Psoas muscle (tissue), 8 donors: ENCODE data around the gene IGDCC3. TPM values are rescaled to one million over a fixed set of nuclear protein-coding genes. Genes with fewer than 3 reads are reported as not detected.

ENCODE experiments used
- ATAC-seq, 4 donors: fragments of 200-7000 bp; cut with Tn5 transposase; one replicate each; pipeline ENCODE4 v1.9.1; 2020; ENCODE audit warnings: moderate library complexity in 3 of 4, mild to moderate bottlenecking in 2 of 4
- DNase-seq, 2 donors: peaks; one replicate each; pipeline ENCODE4 v3.0.0-alpha.2; 2020
- H3K27ac ChIP-seq: fragments of 200-600 bp; one replicate; pipeline ENCODE4 v1.8.0; 2022
- H3K27me3 ChIP-seq, 3 donors: fragments of 200-600 bp in 1 of 3; one replicate each; pipeline versions ENCODE4 v1.6.1 to v1.8.0; 2013 to 2022; ENCODE audit warnings: low read length in 2 of 3, mild to moderate bottlenecking in 2 of 3, moderate library complexity in 1 of 3; ENCODE audit not compliant: insufficient read depth in 3 of 3
- H3K36me3 ChIP-seq, 2 donors: fragments of 200-600 bp in 1 of 2; one replicate each; pipeline versions ENCODE4 v1.6.1 to v1.8.0; 2013 to 2022; ENCODE audit warnings: low read depth in 1 of 2, mild to moderate bottlenecking in 1 of 2, moderate library complexity in 1 of 2; ENCODE audit not compliant: insufficient read depth in 1 of 2
- H3K4me1 ChIP-seq: fragments of 200-600 bp; one replicate; pipeline ENCODE4 v1.8.0; 2022
- H3K4me3 ChIP-seq: fragments of 200-600 bp; one replicate; pipeline ENCODE4 v1.8.0; 2022; ENCODE audit warnings: mild to moderate bottlenecking
- H3K9me3 ChIP-seq: fragments of 200-600 bp; one replicate; pipeline ENCODE4 v1.8.0; 2022
- CTCF ChIP-seq: fragments of 200-600 bp; IDR thresholded peaks from one replicate; pipeline ENCODE4 v1.8.0; 2022; ENCODE audit warnings: antibody characterized with exemption
- WGBS, 3 donors: extraction: QIAGEN DNeasy Blood & Tissue Kit; methylation state at CpG; one replicate each; pipeline versions ENCODE4 v1.1.6 to v1.1.7; 2013; 5-methylcytosine and 5-hydroxymethylcytosine counted together
- intact Hi-C, 2 donors: fragments of 100-400 bp; cut with DNase I; formaldehyde crosslinking; loops; one replicate each; pipeline versions ENCODE4 v1.11.0 to v1.14.2; 2022
- polyA plus RNA-seq, 3 donors: library from polyadenylated mRNA; stranded (reverse); fragments of 200-250 nt; gene quantifications; one replicate each; pipeline ENCODE4 v1.2.3, GENCODE V29; 2013
- total RNA-seq, 4 donors: library from RNA; stranded (reverse); fragmentation: NEBNext Ultra II Directional in 2 of 4; extraction: Animal tissue kit (Norgen Biotek cat#: 25700) in 2 of 4; gene quantifications; one replicate each; pipeline versions ENCODE4 v1.2.1 to v1.2.4, GENCODE V29; 2021 to 2023
- donor health status: healthy with polysubstance abuse.
- donor health status: DM: no; HTN: no; CAD: no; lungs with moderate emphysema.
- donor health status: Bipolar disorder and iron deficiency.
- donor health status: healthy.
- donor health status: DM: yes; HTN: yes; CAD: no.
- donor health status: DM: no; HTN: no; CAD: no.
- donor health status: DM: no; HTN: no; CAD: no.
- donor health status: DM: yes; HTN: yes; CAD: no.

The IGDCC3 gene
- total and polyA plus RNA-seq, 7 donors, result not detected

GRCh38 chr15:65300924-65301441, 76.8 kb downstream of the IGDCC3 start:
- 92 to 95% (median 92%) methylated on average over 34 to 36 of the region's 36 CpGs for WGBS, 3 donors
- no peaks in the 10 kb centered on the region for H3K27me3 ChIP-seq
- TF ChIP-seq CTCF, result no peak
- no peak for DNase-seq
- no peak for ATAC-seq
- intact Hi-C loops, result loop anchor here in 1 of 2 donors (5.0 kb wide), 1 partner anchor 114 kb away; the partner anchor contains the start of gene CLPX
- no peak overlapping the region for H3K4me3 ChIP-seq
- peaks cover 25% of the 10 kb centered on the region for H3K4me1 ChIP-seq
- H3K9me3 ChIP-seq, result no peaks in the 10 kb centered on the region
- no peaks in the 10 kb centered on the region for H3K36me3 ChIP-seq
- no peak overlapping the region for H3K27ac ChIP-seq

- H3K4me1 ChIP-seq, result peaks cover 18% of the 10 kb centered on the region
- intact Hi-C loops, result loop anchor here in 1 of 2 donors (10.0 kb wide), 1 partner anchor 264 kb away; no protein-coding TSS in a partner anchor
- ATAC-seq (no peak), DNase-seq (no peak)
- no peaks in the 10 kb centered on the region for H3K9me3 ChIP-seq
- H3K27me3 ChIP-seq, result no peaks in the 10 kb centered on the region
- no peak overlapping the region for H3K4me3 ChIP-seq
- H3K36me3 ChIP-seq, result no peaks in the 10 kb centered on the region
- no peak for TF ChIP-seq CTCF
- WGBS, 3 donors, result 83 to 88% (median 84%) methylated on average over 11 of the region's 11 CpGs
- H3K27ac ChIP-seq, result no peak overlapping the region
These were observed 79.1 kb downstream of the IGDCC3 start for GRCh38 chr15:65298731-65299130.

GRCh38 chr15:65292938-65293518, 84.8 kb downstream of the IGDCC3 start:
- intact Hi-C loops, result loop anchor here in 1 of 2 donors (10.0 kb wide), 1 partner anchor 258 kb away; no protein-coding TSS in a partner anchor
- 55 to 66% (median 64%) methylated on average over 1 of the region's 1 CpG for WGBS, 3 donors

GRCh38 chr15:65290228-65290627, 87.6 kb downstream of the IGDCC3 start:
- Histone ChIP-seq H3K4me1 (peaks cover 10% of the 10 kb centered on the region), H3K36me3 (no peaks in the 10 kb centered on the region), H3K27me3 (no peaks in the 10 kb centered on the region), H3K4me3 (no peak overlapping the region), H3K9me3 (no peaks in the 10 kb centered on the region), H3K27ac (no peak overlapping the region)
- intact Hi-C loops, result loop anchor here in 1 of 2 donors (10.0 kb wide), 1 partner anchor 255 kb away; no protein-coding TSS in a partner anchor
- TF ChIP-seq CTCF, result no peak
- ATAC-seq (no peak), DNase-seq (no peak)
- WGBS, 3 donors, result 83 to 89% (median 83%) methylated on average over 7 of the region's 7 CpGs

More at GRCh38 chr15:65292938-65293518, 84.8 kb downstream of the IGDCC3 start:
- H3K9me3 ChIP-seq, result no peaks in the 10 kb centered on the region
- H3K4me1 ChIP-seq, result peaks cover 13% of the 10 kb centered on the region
- H3K27ac ChIP-seq, result no peak overlapping the region
- ATAC-seq (no peak), DNase-seq (no peak)
- H3K4me3 ChIP-seq, result no peak overlapping the region
- TF ChIP-seq CTCF, result no peak
- H3K36me3 ChIP-seq, result no peaks in the 10 kb centered on the region
- H3K27me3 ChIP-seq, result no peaks in the 10 kb centered on the region
